ENCODE results near the gene RASGRF1.

The RASGRF1 gene

GRCh38 chr15:79101866-79102581 is 11.4 kb upstream of the RASGRF1 start:
- H3K27ac ChIP-seq, result no peak overlapping the region
- no peak overlapping the region for H3K4me3 ChIP-seq

GRCh38 chr15:79099692-79100091 is 9.1 kb upstream of the RASGRF1 start:
- no peak overlapping the region for H3K4me3 ChIP-seq
- no peak overlapping the region for H3K27ac ChIP-seq

DNA sequence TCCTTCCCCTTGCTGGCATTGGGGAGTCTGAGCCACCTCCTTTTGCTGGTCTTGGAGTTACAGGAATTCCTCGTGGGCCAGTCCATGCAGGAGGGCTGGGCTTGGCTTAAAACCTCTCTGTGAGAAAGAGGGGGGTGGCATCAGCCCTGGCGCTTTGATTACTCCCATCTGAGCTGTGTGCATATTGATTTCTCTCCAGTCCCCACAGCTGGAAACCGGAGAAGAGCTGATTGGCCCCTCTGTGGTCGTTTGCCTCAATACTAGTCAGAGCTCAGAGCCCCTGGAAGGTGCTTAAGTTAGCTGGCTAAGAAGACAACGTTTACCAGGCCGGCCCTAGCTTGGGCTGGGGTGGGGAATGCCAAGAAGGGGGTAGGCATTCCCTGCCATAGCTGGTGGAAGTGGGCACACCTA is 4.0 kb upstream of the RASGRF1 start:
- Histone ChIP-seq H3K27ac (no peak overlapping the region), H3K4me3 (no peak overlapping the region)

GRCh38 chr15:79093352-79093935 is 2.9 kb upstream of the RASGRF1 start:
- H3K4me3 ChIP-seq, result no peak overlapping the region
- no peak overlapping the region for H3K27ac ChIP-seq

DNA sequence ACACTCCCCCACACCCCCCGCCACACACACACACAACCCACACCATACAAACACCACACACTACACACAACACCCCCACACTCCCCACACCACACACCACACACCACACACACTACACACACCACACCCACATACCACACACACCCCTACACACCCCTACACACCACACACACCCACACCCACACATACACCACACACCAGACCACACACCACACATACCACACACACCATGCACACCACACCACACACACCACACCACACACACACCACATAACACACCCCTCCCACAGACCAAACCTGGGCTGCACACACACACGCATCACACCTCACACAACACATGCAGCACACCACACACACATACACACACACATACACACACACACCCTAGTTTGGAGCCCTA is 1.8 kb upstream of the RASGRF1 start:
- H3K27ac ChIP-seq, result no peak overlapping the region
- no peak overlapping the region for H3K4me3 ChIP-seq

DNA sequence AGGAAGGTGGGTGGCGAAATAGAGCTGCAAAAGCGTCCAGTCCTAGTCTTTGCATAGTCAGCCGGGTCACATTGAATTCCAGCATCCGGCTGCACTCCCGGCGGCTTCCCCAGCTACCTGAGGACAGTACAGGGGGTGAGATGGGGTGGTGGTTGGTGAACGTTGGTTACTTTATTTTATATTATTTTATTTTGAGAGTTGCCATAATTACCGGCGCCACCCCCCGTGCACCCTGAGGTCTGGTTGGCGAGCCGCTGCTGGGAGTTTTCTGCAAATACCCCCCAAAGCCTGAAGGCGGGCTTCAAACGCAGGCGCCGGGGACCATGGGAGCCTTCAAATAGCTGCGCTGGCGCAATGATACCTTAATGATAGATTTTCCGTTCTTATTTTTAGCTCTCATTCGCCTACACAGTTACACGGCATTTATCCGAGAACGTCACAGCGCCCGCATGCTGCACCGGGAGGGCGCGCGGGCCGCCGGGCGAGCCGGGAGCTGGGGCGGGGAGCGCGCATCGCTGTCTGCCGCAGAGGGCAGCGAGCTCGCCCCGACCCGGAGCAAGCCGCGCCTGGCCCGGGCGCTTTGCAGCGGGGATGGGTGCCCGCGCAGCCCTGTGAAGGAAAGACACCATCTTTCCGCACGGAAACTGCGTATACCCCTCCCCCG is 756 bp upstream of the RASGRF1 start:
- no peak overlapping the region for H3K27ac ChIP-seq

GRCh38 chr15:79089890-79090486 is 592 bp downstream of the RASGRF1 start:
- H3K4me3 ChIP-seq, result no peak overlapping the region
- H3K27ac ChIP-seq, result no peak overlapping the region

More for the DNA sequence above, 756 bp upstream of the RASGRF1 start:
- peak overlapping the region in 2 of 7 experiments; percentile 3 to 12 for H3K4me3 ChIP-seq

- Histone ChIP-seq H3K27ac (no peak overlapping the region), H3K4me3 (no peak overlapping the region)
Measured at GRCh38 chr15:79089331-79089889, 1.2 kb downstream of the RASGRF1 start.

DNA sequence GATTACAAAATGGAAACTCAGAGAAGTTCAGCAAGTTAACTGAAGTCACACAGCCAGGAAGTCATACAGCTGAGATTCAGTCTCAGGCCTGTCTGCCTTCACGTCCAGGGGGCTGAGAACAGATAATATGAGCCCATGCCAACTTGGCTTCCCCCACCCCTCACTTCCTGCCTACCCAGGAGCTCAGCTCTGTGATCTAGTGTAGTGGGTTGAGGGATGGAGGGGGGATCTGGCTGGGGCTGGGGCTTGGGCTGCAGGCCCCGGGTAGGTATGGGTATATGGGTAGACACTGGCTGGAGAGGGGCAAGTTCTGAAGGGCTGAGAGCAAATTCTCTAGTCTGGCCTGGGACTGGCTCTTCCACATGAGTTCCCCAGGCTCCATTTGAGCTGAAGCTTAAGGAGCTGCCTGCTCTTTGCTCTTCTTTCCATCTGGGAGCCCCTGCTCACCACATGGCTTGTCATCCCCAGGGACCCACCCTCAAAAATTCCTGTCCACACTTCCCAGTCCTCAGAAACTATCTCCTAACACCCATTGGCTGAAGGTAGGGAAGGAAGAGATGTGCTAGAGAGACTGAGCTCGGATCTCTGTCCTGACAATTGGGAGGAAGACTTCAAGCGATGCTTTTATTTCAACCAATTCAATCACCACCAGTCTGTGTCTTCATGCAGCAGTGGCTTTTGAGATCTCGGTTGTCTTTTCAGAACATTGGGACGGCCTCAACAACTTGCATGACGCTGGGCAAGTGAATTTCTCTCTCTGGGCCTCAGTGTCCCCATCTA is 2.0 kb downstream of the RASGRF1 start:
- no peak overlapping the region for H3K4me3 ChIP-seq
- no peak overlapping the region for H3K27ac ChIP-seq

GRCh38 chr15:79086814-79087213 is 3.8 kb downstream of the RASGRF1 start:
- Histone ChIP-seq H3K4me3 (no peak overlapping the region), H3K27ac (no peak overlapping the region)

DNA sequence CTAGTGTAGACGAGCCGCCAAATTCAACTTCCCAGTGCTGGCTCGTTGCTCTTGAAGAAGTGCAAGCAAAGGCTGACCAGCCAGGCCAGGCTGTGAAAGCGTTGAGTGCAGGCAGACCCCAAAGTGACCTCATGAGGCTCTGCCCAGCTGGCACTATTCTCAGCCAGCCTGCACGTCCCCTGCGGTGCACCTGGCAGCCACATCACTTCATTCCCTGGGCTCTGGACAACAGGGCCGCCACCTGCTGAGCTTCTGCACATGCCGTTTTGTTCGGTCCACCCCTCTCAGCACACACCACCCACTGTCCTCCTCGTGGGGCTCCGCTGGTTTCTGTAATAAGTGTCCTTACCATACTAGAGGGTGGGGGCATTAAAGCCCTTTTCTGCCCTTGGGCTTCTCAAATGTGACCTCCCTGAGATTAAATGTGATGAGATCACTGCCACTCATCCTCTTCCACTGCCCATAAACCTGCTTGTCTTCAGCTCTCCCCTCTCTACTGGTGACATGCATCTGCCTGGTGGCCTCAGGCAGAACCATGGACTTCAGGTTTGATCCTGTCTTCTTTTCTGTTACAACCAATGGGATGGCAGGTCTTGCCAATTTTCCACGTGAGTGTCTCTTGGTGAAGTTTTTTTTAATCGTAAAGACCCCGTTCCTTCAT is 6.1 kb downstream of the RASGRF1 start:
- H3K27ac ChIP-seq, result no peak overlapping the region
- no peak overlapping the region for H3K4me3 ChIP-seq

DNA sequence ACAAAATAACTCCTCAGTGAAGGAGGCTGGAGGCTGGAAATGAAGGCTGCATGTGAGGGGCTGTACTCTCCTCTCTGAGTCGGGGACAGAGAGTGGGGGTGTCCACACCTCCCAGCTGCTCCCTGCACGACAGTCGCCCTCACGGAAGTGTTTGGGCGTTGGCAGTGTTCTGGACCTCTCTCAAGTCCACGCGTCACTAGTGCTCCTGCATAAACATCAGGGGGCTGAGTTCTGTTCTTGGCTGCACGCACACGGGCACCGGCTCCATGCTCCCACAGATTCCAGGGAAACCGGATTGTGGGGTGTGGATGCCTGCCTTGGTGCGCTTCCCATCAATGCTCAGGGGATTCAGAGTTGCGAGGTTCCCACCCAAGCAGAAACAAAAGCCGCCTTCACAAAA is 7.4 kb downstream of the RASGRF1 start:
- Histone ChIP-seq H3K4me3 (no peak overlapping the region), H3K27ac (no peak overlapping the region)

DNA sequence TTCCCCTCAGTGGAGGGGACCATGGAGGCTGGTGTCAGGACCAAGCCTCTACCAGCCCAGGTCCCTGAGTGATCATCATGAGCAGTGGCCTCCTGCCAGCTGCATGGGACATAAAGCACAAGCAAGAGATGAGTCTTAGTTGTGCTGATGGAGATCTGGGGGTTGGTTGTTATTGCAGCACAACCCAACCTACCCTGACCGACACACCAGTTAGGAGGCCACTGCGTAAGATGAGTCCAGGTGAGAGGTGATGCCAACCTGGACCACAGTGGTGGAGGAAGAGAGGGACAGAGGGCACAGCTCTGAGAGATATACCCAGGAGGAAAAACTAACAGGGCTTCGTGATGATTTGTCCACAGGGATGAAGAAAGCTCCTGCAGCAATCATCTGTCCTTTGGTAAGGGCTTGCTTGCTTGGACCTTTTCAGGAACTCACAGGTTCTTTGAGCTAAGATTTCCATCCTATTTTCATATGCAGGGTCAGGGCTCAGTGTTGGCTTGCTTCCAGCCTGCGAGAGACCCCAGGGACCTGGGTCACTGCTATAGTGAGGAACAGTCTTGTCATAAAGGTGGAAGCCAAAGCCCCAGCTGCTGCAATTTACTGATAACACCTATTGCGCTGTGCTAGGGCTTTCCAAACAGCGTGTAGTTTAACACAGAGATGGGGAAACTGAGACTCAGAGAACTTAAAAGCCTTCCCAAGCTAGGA is 8.1 kb downstream of the RASGRF1 start:
- Histone ChIP-seq H3K27ac (no peak overlapping the region), H3K4me3 (no peak overlapping the region)

DNA sequence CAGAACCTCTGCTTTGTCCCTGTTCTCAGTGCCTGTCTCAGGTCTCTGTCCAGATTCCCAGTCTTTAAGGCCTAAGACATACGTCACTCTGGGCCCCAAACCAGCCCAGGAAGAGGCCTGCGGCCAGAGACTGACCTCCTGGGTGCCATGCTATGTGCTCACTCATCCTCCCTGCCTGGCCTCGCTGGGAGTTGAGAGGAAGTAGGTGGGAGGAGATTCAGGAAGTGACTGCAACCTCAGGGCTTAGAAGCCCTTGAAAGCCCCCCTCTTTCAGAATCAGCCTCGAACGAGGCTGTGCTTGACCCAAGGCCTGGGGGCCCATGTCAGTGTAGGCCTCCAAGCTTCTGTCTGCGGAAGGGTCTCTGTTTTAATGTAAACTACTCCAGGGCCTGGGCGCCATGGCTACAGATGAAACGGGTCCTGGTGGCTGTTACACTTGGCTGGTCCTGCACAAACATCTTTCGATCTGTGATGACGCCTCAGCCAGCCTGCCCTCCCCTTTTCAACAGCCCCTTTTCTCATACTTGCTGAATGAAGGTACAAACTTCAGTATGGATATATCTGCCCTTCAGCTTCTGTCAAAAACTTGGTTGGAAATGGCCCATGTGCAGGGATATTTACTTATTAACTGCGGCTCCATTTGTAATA is 11.7 kb downstream of the RASGRF1 start:
- H3K4me3 ChIP-seq, result no peak overlapping the region
- H3K27ac ChIP-seq, result no peak overlapping the region

GRCh38 chr15:79078003-79078402 is 12.6 kb downstream of the RASGRF1 start:
- Histone ChIP-seq H3K27ac (no peak overlapping the region), H3K4me3 (no peak overlapping the region)

DNA sequence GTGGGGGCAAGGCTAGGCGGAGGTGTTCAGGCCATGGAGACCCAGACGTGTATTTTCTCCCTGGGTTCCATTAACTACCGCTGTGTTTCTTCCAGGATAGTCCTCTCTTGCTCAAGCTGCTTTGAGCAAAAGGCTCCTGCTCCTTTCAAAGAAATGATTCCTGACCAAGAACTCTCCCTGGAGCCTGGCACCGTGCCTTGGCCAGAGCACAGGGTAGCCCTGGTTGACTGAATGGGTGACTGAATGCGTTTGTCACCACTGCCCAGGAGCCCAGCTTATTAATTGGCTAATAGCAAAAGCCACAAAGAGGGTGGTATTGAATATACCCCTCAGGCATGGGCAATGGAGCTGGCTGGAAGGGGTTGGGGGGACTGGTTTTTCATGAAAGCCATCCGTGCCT is 13.9 kb downstream of the RASGRF1 start:
- H3K4me3 ChIP-seq, result no peak overlapping the region
- no peak overlapping the region for H3K27ac ChIP-seq

GRCh38 chr15:79075256-79075655 is 15.3 kb downstream of the RASGRF1 start:
- no peak overlapping the region for H3K4me3 ChIP-seq
- H3K27ac ChIP-seq, result no peak overlapping the region

- Histone ChIP-seq H3K27ac (no peak overlapping the region), H3K4me3 (no peak overlapping the region)
Measured at GRCh38 chr15:79073336-79073735, 17.2 kb downstream of the RASGRF1 start.

Measured in skin epidermis (tissue), 12 donors.